Measurements from ENCODE around the gene MGAT4A.

DNA sequence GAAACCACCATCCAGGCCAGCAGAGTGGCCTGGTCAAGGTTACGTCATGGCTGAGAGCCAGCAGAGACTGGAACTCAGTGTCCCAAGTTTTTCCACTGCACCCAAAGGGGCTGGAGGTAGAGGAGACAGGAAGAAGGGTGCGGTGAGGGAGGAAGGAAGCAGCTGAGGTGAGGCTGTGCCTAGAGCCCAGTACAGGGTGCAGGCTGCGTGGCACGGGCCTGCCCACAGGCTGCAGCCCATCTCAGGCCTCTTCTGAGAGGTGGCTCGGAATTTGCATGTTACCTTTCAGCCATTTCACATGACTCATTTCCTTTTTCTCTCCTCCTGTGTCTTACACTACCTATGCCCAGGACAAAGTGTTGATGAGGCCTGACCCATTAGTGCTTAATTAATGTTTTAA, 13.7 kb upstream of the MGAT4A start:
- TF ChIP-seq TAF1 (IDR thresholded peaks at IDR 0.05; ENCODE audit: low read depth, low read length) = no peak
- no peak for TF ChIP-seq POLR2A (IDR thresholded peaks at IDR 0.05; ENCODE audit: low read depth, low read length)
- TF ChIP-seq POLR2AphosphoS5 (IDR thresholded peaks at IDR 0.05; ENCODE audit: low read depth, low read length) = no peak
- TF ChIP-seq PAX5 (IDR thresholded peaks at IDR 0.05; ENCODE audit: insufficient read depth, low read length, severe bottlenecking) = no peak
- TF ChIP-seq SPI1 (IDR thresholded peaks at IDR 0.05; ENCODE audit: low read depth, low read length) = no peak

Measured in GM12891 (cell line).